ENCODE measurements around the gene GKN1.

GKN1 gene

DNA sequence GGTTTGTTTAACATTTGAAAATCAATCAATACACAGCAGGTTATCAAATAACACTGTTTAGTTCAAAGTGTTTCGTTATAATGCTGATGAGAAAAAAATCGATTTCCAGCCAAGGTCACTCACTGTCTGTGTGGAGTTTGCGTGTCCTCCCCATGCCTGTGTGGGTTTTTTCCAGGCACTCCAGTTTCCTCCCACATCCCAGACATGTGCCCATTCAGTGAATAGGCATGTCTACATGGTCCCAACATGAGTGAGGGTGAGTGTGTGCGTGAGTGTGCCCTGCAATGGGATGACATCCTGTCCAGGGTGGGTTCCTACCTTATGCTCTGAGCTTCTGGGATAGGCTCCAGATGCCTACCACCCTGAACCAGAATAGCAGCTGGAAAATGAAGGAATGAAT, 13.1 kb upstream of the GKN1 start:
- no peak for DNase-seq

GRCh38 chr2:68964282-68964681, 10.2 kb upstream of the GKN1 start:
- DNase-seq, result no peak

DNA sequence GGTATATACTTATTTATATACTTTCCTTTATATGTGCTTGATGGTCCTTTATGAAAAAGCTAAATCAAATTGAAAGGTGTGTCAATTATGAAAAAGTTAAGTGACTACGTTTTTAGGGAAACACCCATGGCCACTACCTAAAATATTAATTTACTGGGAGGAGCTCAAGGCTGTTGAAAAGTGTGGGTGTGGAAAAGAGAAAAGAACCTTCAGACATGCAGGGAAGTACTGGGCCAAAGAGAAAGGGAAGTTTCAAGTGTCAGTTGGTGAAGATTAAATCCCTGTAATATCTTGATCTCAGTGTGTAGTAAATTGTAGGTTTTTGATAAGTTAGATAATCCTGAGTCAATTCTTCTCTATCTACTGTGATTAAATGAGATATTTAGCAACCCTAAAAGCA, 6.2 kb upstream of the GKN1 start:
- DNase-seq, result no peak

DNA sequence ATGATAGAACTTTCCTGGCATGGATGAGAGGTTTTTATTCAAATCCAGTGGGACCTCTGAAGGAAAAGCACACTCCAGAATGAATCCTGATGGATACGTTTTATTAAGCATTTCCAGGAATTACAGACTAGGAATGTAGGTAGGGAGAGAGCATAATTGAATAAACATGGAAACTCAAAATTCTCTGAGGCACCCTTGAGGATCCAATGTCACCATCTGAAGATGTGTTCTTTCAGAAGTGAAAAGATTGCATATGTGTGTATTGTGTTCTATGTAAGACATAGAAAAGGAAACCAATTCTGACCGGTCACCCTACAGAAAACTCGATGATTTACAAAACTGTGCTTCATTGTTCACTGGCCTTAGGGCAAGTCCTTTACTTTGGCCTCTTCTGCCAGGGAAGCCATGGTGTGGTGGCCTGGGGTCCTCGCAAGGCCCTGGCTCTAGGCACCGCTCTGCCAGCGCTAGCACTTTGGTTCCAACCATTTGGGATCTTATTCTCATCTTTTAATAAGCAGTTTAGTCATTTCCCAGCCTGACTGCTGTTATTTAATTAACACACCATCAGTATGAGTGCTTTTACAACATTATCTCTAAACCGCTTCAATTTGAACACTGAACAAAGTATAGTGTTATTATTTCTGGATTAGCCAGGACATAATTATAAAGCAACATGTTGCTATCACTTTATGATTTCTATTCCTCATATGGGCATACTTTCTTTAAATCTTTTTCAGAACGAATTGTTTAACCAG, 4.5 kb upstream of the GKN1 start:
- DNase-seq, result no peak

DNA sequence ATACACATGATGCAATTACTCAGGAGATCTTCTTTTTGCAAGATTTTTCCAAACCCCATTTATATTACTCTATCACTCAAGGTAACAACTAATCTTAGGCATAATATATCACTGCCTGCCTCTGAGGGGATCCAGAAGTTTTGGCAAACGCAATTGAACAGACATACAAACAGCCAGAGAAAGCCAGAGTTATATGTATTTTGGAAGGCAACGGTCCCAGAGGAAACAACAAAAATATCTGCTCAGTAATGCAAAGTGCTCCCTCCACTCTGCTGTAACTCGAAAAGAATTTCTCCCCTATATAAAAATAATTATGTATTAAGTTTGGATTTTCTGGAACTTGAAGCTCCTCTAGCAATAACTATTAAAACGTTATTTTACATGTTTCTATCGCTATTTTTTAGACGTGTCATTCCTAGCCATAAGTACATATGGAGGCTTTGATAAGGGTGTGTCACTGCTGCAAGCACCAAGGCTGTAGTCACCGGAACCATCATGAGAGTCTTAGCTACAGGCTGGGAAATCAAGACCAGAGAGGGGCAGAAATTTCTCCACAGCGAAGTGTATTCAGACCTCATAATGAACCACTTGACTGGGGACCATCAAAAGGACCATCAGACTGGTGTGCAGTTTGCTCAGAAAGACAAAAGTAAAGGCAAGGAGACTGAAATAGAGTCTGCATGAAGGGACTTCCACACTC, 3.7 kb upstream of the GKN1 start:
- no peak for DNase-seq

- no peak for DNase-seq
These were observed 2.7 kb upstream of the GKN1 start for GRCh38 chr2:68971591-68972231.

DNA sequence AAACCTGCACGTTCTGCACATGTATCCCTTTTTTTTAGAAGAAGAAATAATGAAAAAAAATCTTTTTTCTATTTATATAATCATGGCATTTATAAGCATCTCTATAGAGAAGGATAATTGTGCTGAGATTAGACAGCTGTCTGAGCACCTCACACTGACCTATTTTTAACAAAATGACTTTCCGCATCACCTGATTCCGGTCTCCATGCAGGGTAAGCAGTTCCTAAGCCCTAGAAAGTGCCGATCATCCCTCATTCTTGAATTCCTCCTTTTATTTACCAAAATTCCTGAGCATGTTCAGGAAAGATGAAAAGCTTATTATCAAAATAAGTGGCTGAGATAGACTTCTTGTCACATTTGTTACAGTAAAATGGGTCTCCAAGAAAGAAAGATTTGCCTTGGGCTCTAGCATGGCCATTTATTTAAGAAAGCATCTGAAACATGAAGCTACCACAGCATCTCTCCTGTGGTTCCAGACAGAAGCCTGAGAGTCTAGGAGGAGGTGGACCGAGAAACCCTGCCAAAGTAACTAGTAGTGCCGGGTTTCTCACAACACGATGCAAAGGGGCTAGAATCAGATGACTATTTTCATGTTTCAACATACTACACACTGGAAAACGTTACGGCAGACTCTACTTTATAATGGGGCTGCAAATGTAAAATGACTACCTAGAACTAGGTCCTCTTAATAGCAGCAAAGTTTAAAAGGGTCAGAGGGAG, 670 bp downstream of the GKN1 start:
- DNase-seq, result no peak

GRCh38 chr2:68975844-68976243, 1.4 kb downstream of the GKN1 start:
- DNase-seq, result no peak

GRCh38 chr2:68977453-68977852, 3.0 kb downstream of the GKN1 start:
- no peak for DNase-seq

- no peak for DNase-seq
These were observed 3.7 kb downstream of the GKN1 start for GRCh38 chr2:68978098-68978497.

DNA sequence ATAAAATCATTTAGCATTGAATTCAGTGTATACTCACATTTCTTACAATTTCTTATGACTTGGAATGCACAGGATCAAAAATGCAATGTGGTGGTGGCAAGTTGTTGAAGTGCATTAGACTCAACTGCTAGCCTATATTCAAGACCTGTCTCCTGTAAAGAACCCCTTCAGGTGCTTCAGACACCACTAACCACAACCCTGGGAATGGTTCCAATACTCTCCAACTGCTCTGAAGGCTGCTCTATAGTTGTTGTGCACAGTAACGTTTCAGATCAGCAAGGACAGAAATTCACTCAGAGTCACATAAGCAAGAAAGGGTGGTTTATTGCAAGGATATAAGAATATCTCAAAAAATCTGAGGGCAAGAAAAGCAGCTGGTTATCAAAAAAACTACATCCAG, 6.5 kb downstream of the GKN1 start:
- no peak for DNase-seq

DNA sequence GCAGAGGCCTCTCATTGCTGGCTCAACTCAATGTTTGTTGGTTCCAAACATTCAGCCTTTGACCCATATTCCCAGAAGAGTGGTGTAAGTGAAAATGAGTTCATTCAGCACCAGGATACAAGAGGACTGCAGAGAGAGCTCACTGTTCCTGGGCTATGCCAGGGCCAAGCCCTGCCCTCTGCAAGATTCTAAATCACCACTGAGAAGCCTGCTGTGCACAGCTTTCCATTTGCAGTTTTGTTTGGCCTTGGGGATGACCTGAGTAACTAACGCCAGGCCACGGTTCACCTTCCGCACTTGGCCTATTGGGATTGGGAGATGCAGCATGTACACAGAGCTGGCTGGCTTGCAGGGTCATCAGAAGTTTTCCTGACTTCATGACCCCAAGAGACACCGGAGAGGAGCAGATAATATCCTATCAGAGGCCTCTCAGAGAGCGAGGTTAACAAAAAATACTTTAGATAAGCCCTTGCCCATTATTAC, 12.6 kb downstream of the GKN1 start:
- no peak for DNase-seq

DNA sequence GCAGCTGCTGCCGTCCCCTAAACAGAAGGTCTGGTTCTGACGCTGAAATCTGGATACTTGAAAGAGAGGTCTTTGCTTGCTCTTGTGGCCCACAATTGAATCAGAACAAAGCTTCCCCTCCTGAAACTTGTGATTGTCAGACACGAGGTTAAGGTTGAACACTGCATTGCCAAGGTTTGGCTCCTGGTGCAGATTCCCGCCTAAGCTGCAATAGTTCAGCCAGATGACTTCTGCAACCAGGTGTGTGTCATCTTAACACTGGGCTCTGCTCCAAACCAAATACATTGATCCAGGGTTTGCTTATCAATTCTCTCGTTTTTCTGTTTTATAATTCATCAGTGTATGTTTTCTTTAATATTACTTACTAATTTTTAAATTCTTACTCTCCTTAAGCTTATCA, 14.6 kb downstream of the GKN1 start:
- no peak for DNase-seq

- DNase-seq, result no peak
These were observed 17.9 kb downstream of the GKN1 start for GRCh38 chr2:68992341-68992740.

DNA sequence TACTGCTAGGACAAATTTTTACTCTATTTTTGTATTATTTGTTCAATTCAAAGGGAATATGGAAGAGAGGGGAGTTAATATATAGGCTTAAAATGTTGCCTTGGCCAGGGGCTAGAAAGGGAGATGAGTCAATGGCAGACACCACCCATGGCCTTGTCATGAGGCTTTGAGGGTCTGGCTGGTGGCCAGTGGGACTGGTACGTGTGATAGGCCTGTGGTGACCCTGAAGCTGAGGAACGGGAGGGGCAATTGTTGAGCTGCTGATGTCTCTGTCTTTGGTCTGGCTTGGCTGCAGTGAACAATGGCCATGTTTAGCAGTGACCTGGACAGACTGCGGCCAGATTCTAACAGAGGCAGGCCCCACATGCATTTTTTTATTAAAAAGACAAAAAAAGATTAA, 18.5 kb downstream of the GKN1 start:
- no peak for DNase-seq

GRCh38 chr2:68993660-68994059, 19.2 kb downstream of the GKN1 start:
- no peak for DNase-seq

- DNase-seq, result no peak
These were observed 20.4 kb downstream of the GKN1 start for GRCh38 chr2:68994864-68995263.

DNA sequence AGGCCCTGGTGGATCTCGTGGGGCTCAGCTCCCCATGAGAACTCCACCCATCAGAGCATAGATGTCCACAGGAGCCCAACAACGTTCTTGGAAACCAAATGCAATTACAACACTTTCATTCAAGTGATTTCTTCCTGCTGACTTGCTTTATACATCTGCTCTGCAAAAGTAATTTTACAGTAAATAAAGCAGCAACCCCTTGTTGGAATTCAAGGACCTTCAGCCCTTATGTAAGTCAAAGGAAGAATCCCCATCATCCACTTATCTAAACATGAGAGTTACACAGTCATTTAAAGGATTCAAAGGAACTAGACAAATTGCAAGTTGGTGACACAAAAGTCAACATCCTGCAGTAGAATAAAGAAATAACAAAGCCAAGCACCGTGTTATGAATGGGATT, 21.5 kb downstream of the GKN1 start:
- DNase-seq, result no peak

- no peak for DNase-seq
These were observed 23.0 kb downstream of the GKN1 start for GRCh38 chr2:68997401-68997800.

- no peak for DNase-seq
These were observed 27.4 kb downstream of the GKN1 start for GRCh38 chr2:69001879-69002278.

- no peak for DNase-seq
These were observed 29.3 kb downstream of the GKN1 start for GRCh38 chr2:69003731-69004130.

DNA sequence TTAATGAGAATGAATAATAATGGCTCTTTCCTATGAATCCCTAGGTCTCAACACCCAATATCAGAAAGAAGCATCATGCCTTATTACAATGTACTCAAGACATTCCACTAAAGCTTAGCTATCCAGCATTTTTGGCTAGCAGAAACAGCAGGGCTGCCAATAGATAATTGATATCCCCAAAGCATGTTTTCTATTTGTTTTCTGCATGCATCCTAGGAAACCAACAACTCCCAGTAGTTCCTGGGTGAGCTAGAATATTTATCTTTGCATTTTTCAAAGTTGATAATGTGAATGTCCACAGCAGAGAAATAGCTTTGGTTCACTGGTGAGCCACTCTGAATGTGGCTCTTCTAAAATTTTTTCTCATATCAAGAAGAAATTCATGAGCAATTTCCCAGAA, 32.7 kb downstream of the GKN1 start:
- DNase-seq, result no peak

DNA sequence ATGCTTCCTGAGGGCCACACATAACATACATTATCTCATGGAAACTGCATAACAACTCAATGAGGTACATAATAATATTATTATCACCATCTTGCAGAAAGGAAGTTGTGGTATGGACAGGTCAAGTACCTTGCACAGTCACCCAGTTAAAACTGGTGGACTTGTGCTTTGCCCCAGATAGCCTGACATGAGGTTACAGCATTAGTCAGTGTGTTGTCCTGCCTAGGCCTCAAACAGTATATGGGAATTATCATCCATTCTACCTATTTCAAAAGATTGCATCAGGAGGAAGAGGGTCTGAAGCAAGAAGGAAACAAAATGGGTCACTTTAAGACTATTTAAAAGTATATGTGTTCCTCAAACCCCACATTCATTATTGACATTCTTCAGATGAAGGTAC, 33.2 kb downstream of the GKN1 start:
- no peak for DNase-seq

Measured in SIG-M5 (cell line).